Vagina (tissue), 2 donors: ENCODE data around the gene SLC2A1. TPM values are rescaled to one million over a fixed set of nuclear protein-coding genes. Genes with fewer than 3 reads are reported as not detected.

Experiments
- DNase-seq, 2 donors: peaks; one replicate each; pipeline ENCODE4 v3.0.0-alpha.2; 2017; ENCODE audit errors: extremely low spot score in 2 of 2
- H3K27ac ChIP-seq: fragments of 200-600 bp; sonication (generic); one replicate; pipeline ENCODE4 v1.5.1; 2019
- H3K27me3 ChIP-seq: fragments of 200-600 bp; sonication (generic); one replicate; pipeline ENCODE4 v1.5.1; 2019
- H3K36me3 ChIP-seq, 2 donors: fragments of 200-600 bp; sonication (generic); one replicate each; pipeline ENCODE4 v1.5.1; 2017 to 2019
- H3K4me1 ChIP-seq: fragments of 200-600 bp; sonication (generic); one replicate; pipeline ENCODE4 v1.5.1; 2019
- H3K4me3 ChIP-seq, 2 donors: fragments of 200-600 bp; sonication (generic); 1 replicate in 1 of 2; 2 replicates in 1 of 2; pipeline ENCODE4 v1.5.1; 2016 to 2019
- H3K9me3 ChIP-seq: fragments of 200-600 bp; sonication (generic); one replicate; pipeline ENCODE4 v1.5.1; 2019
- CTCF ChIP-seq, 3 experiments: fragments of 450-650 bp in 2 of 3; fragments of 200-600 bp in 1 of 3; sonication (generic) in 1 of 3; IDR thresholded peaks; one replicate each; pipeline ENCODE4 v1.5.1; 2017 to 2019; ENCODE audit warnings: antibody characterized with exemption in 3 of 3, mild to moderate bottlenecking in 2 of 3, moderate library complexity in 2 of 3
- POLR2A ChIP-seq, 2 donors: fragments of 450-650 bp; IDR thresholded peaks; one replicate each; pipeline ENCODE4 v1.6.1; 2017; ENCODE audit warnings: antibody characterized with exemption in 2 of 2, mild to moderate bottlenecking in 2 of 2, moderate library complexity in 2 of 2
- POLR2AphosphoS5 ChIP-seq, 2 donors: sonication (generic); formaldehyde crosslinking; IDR thresholded peaks; one replicate each; pipeline ENCODE4 v1.9.0; 2017; ENCODE audit warnings: antibody characterized with exemption in 2 of 2, mild to moderate bottlenecking in 2 of 2, low read depth in 1 of 2; ENCODE audit not compliant: insufficient read depth in 1 of 2
- intact Hi-C: fragments of 100-400 bp; cut with DNase I; formaldehyde crosslinking; loops from one replicate; pipeline ENCODE4 v1.15.1; 2023
- total RNA-seq: library from RNA; depleted of rRNA; stranded (reverse); fragments of >200 nt; gene quantifications from one replicate; pipeline ENCODE4 v1.2.3, GENCODE V29; 2016

SLC2A1 gene
- total RNA-seq, 1 donor from 2014 or later, result 286 TPM

GRCh38 chr1:42924851-42925760 lies 33.6 kb downstream of the SLC2A1 start:
- Histone ChIP-seq H3K27ac (peak overlapping the region; percentile 93), H3K9me3 (no peaks in the 10 kb centered on the region), H3K27me3 (no peaks in the 10 kb centered on the region), H3K36me3 (peaks cover 3 to 31% of the 10 kb centered on the region in 2 donors), H3K4me1 (peaks cover 17% of the 10 kb centered on the region), H3K4me3 (peak overlapping the region; percentile 80 to 91)
- intact Hi-C loops, result loop anchor here (5.0 kb wide), 1 partner anchor 243 kb away; the partner anchor contains the start of gene YBX1
- DNase-seq, result no peak
- TF ChIP-seq CTCF (IDR thresholded peaks at IDR 0.05), result no peak
- no peak for TF ChIP-seq POLR2A (IDR thresholded peaks at IDR 0.05)
- no peak for TF ChIP-seq POLR2AphosphoS5 (IDR thresholded peaks at IDR 0.05; ENCODE audit: insufficient read depth in 1 of 2, low read depth in 1 of 2)

GRCh38 chr1:42924082-42924850 lies 34.4 kb downstream of the SLC2A1 start:
- TF ChIP-seq CTCF (IDR thresholded peaks at IDR 0.05) (peak in 2 of 3 experiments; percentile 4 to 26), POLR2A (IDR thresholded peaks at IDR 0.05) (peak in 1 of 2 donors; percentile 69), POLR2AphosphoS5 (IDR thresholded peaks at IDR 0.05; ENCODE audit: insufficient read depth in 1 of 2, low read depth in 1 of 2) (peak; percentile 80 to 98)
- Histone ChIP-seq H3K27me3 (no peaks in the 10 kb centered on the region), H3K9me3 (no peaks in the 10 kb centered on the region), H3K36me3 (peaks cover 3 to 23% of the 10 kb centered on the region in 2 donors), H3K4me3 (peak overlapping the region; percentile 80 to 91), H3K4me1 (peaks cover 17% of the 10 kb centered on the region), H3K27ac (peak overlapping the region; percentile 93)
- DNase-seq, result peak in 1 of 2 donors; percentile 96
- intact Hi-C loops, result loop anchor here (5.0 kb wide), 1 partner anchor 242 kb away; the partner anchor contains the start of gene YBX1

- H3K36me3 ChIP-seq, result peaks cover 3 to 16% of the 10 kb centered on the region in 2 donors
- DNase-seq, result no peak
- H3K27ac ChIP-seq, result peak overlapping the region; percentile 93
- TF ChIP-seq CTCF (IDR thresholded peaks at IDR 0.05), result no peak
- TF ChIP-seq POLR2A (IDR thresholded peaks at IDR 0.05), result no peak
- TF ChIP-seq POLR2AphosphoS5 (IDR thresholded peaks at IDR 0.05; ENCODE audit: insufficient read depth in 1 of 2, low read depth in 1 of 2), result no peak
- H3K27me3 ChIP-seq, result no peaks in the 10 kb centered on the region
- H3K4me3 ChIP-seq, result peak overlapping the region; percentile 80 to 91
- peaks cover 17% of the 10 kb centered on the region for H3K4me1 ChIP-seq
- intact Hi-C loops, result loop anchor here (5.0 kb wide), 1 partner anchor 241 kb away; the partner anchor contains the start of gene YBX1
- no peaks in the 10 kb centered on the region for H3K9me3 ChIP-seq
These were observed 35.1 kb downstream of the SLC2A1 start for GRCh38 chr1:42923367-42924081.

GRCh38 chr1:42922687-42923366 lies 35.8 kb downstream of the SLC2A1 start:
- peak overlapping the region; percentile 93 for H3K27ac ChIP-seq
- peak; percentile 87 for DNase-seq

More at GRCh38 chr1:42922687-42923366, 35.8 kb downstream of the SLC2A1 start:
- TF ChIP-seq POLR2AphosphoS5 (IDR thresholded peaks at IDR 0.05; ENCODE audit: insufficient read depth in 1 of 2, low read depth in 1 of 2), result peak in 1 of 2 donors; percentile 16
- no peak for TF ChIP-seq POLR2A (IDR thresholded peaks at IDR 0.05)
- peak; percentile 18 to 56 (median 53) for TF ChIP-seq CTCF (IDR thresholded peaks at IDR 0.05)
- intact Hi-C loops, result loop anchor here (5.0 kb wide), 1 partner anchor 241 kb away; the partner anchor contains the start of gene YBX1
- H3K4me1 ChIP-seq, result peaks cover 17% of the 10 kb centered on the region
- H3K36me3 ChIP-seq, result peaks cover 3 to 10% of the 10 kb centered on the region in 2 donors
- H3K9me3 ChIP-seq, result no peaks in the 10 kb centered on the region
- H3K4me3 ChIP-seq, result no peak overlapping the region
- no peaks in the 10 kb centered on the region for H3K27me3 ChIP-seq
